Uterus (tissue), 4 donors: Measurements from ENCODE around the gene NACC2. TPM values are rescaled to one million over a fixed set of nuclear protein-coding genes. Genes with fewer than 3 reads are reported as not detected.

ENCODE experiments used
- DNase-seq, 2 donors: peaks; one replicate each; pipeline ENCODE4 v3.0.0-alpha.2; 2019 to 2020
- H3K27ac ChIP-seq, 2 donors: fragments of 200-600 bp; sonication (generic); 1 replicate in 1 of 2; 2 replicates in 1 of 2; pipeline ENCODE4 v1.5.1; 2016 to 2018
- H3K27me3 ChIP-seq, 2 donors: fragments of 200-600 bp; sonication (generic); one replicate each; pipeline ENCODE4 v1.5.1; 2018 to 2019; ENCODE audit warnings: control low read depth in 1 of 2
- H3K36me3 ChIP-seq, 2 donors: fragments of 200-600 bp; sonication (generic); one replicate each; pipeline ENCODE4 v1.5.1; 2019; ENCODE audit warnings: control low read depth in 1 of 2
- H3K4me1 ChIP-seq, 2 donors: fragments of 200-600 bp; sonication (generic); one replicate each; pipeline ENCODE4 v1.5.1; 2018 to 2019; ENCODE audit warnings: control low read depth in 1 of 2
- H3K4me3 ChIP-seq, 2 donors: fragments of 200-600 bp; sonication (generic); 1 replicate in 1 of 2; 2 replicates in 1 of 2; pipeline ENCODE4 v1.5.1; 2018 to 2019; ENCODE audit warnings: mild to moderate bottlenecking in 1 of 2
- H3K9me3 ChIP-seq, 2 donors: fragments of 200-600 bp; sonication (generic); one replicate each; pipeline ENCODE4 v1.5.1; 2019; ENCODE audit warnings: control low read depth in 1 of 2
- POLR2A ChIP-seq, 2 donors: fragments of 450-650 bp; IDR thresholded peaks; one replicate each; pipeline ENCODE4 v1.6.1; 2016; ENCODE audit warnings: antibody characterized with exemption in 2 of 2, mild to moderate bottlenecking in 1 of 2, moderate library complexity in 1 of 2
- intact Hi-C: fragments of 100-400 bp; cut with DNase I; formaldehyde crosslinking; loops from one replicate; pipeline ENCODE4 v1.15.1; 2023; ENCODE audit warnings: low total_unique reads
- total RNA-seq, 4 donors: library from RNA; depleted of rRNA in 3 of 4; stranded (reverse); fragments of >200 nt in 3 of 4; gene quantifications; one replicate each; pipeline versions ENCODE4 v1.1.0 to v1.2.4, GENCODE V29; 2014 to 2023
- TF ChIP-seq, protein P1 (sequence below), 4 experiments: fragments of 200-600 bp in 2 of 4; fragments of 450-650 bp in 2 of 4; sonication (generic) in 2 of 4; IDR thresholded peaks; one replicate each; pipeline ENCODE4 v1.5.1; 2016 to 2019; ENCODE audit warnings: antibody characterized with exemption in 4 of 4, mild to moderate bottlenecking in 2 of 4, moderate library complexity in 1 of 4
- donor health status: DM: yes; HTN: yes; CAD: no.

NACC2 gene
- total RNA-seq, 4 donors from 2014 or later = 8.2 to 57.5 (median 19.1) TPM

DNA sequence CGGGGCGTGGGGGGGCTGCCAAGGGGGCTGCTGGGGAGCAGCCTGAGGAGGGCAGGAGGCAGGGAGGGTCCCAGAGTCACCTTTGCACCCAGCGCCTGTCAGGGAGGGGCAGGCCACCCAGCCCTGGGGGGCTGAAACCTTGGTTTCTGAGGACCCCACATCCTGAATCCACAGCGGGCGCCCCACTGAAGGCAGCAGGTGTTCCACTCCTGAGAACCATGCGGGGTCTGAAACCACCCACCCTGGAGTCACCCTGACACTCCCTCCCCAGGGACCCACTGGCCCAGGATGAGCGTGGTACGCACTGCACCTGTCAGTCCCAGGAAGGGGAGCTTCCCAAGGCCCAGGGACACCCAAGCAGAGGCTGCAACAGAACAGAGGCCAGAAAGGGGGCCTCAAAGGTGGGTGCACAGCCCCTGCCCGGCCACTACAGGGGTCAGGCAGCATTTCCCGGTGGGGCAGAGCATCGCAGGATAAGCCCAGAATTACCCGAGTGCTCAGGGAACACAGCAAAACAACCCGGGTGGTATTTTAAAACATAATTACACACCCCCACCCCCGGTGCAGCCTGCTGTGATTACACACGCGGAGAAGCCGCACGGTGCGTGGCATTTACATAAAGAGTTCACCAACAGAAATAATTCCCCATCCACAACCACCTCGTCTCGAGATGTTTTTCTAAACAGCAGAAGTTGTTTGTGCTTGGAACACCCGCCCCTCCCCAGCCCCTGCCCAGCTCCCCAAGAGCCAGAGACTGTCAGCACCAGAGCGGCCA lies 76.6 kb downstream of the NACC2 start:
- DNase-seq = peak in 1 of 2 donors; percentile 13
- TF ChIP-seq, protein P1, sequence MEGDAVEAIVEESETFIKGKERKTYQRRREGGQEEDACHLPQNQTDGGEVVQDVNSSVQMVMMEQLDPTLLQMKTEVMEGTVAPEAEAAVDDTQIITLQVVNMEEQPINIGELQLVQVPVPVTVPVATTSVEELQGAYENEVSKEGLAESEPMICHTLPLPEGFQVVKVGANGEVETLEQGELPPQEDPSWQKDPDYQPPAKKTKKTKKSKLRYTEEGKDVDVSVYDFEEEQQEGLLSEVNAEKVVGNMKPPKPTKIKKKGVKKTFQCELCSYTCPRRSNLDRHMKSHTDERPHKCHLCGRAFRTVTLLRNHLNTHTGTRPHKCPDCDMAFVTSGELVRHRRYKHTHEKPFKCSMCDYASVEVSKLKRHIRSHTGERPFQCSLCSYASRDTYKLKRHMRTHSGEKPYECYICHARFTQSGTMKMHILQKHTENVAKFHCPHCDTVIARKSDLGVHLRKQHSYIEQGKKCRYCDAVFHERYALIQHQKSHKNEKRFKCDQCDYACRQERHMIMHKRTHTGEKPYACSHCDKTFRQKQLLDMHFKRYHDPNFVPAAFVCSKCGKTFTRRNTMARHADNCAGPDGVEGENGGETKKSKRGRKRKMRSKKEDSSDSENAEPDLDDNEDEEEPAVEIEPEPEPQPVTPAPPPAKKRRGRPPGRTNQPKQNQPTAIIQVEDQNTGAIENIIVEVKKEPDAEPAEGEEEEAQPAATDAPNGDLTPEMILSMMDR (IDR thresholded peaks at IDR 0.05) = no peak
- no peak for TF ChIP-seq POLR2A (IDR thresholded peaks at IDR 0.05)
- no peaks in the 10 kb centered on the region for H3K4me1 ChIP-seq
- H3K9me3 ChIP-seq = no peaks in the 10 kb centered on the region
- no peaks in the 10 kb centered on the region for H3K36me3 ChIP-seq
- no peaks in the 10 kb centered on the region for H3K27me3 ChIP-seq
- intact Hi-C loops = no loop called here
- no peak overlapping the region for H3K27ac ChIP-seq
- H3K4me3 ChIP-seq = no peak overlapping the region

DNA sequence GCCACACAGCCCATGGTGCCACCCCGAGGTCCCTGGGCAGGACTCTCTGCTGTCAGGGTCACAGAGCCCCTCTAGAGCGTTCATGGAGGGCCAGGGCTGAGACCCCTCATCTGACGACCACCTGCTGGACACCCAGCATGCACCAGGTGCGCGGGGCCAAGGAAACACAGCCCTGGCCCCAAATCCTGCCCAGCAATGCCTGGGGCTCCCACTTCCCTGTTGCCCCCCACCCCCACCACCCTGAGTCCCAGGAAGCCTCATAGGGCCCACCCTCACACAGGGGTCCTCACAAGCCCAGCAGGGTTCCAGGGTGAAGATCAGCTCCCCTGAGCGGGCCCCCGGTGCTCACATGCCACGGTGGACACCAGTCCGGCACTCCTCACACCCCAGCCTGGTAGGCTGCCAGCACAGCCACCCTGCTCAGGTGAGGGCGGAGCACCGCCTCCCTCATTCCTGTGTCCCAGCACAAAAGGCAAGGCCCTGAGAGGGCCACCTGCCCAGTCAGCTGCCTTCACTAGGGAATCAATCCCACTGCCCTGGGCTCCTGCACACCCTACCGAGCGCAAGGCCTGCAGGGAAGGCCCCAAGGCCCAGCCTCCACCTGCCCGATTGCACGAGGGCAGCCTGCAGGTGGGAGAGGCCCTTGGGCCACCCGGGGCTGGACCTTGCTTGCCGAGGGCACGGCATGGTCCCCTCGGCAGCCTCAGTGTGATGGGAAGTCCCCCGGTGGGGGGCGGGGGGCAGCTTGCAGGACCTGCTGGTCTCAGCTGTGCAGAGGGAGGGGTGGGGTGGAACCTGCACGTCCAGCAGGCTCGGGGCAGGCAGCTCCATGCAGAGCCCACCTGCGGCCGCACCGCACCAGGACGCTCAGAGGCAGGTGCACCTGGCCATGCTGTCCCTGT lies 77.5 kb downstream of the NACC2 start:
- intact Hi-C loops = no loop called here
- H3K27me3 ChIP-seq = no peaks in the 10 kb centered on the region
- H3K27ac ChIP-seq = no peak overlapping the region
- H3K9me3 ChIP-seq = no peaks in the 10 kb centered on the region
- H3K36me3 ChIP-seq = no peaks in the 10 kb centered on the region
- no peak for TF ChIP-seq POLR2A (IDR thresholded peaks at IDR 0.05)
- TF ChIP-seq, protein P1 (IDR thresholded peaks at IDR 0.05) = no peak
- H3K4me1 ChIP-seq = no peaks in the 10 kb centered on the region
- peak in 1 of 2 donors; percentile 13 for DNase-seq
- H3K4me3 ChIP-seq = no peak overlapping the region

DNA sequence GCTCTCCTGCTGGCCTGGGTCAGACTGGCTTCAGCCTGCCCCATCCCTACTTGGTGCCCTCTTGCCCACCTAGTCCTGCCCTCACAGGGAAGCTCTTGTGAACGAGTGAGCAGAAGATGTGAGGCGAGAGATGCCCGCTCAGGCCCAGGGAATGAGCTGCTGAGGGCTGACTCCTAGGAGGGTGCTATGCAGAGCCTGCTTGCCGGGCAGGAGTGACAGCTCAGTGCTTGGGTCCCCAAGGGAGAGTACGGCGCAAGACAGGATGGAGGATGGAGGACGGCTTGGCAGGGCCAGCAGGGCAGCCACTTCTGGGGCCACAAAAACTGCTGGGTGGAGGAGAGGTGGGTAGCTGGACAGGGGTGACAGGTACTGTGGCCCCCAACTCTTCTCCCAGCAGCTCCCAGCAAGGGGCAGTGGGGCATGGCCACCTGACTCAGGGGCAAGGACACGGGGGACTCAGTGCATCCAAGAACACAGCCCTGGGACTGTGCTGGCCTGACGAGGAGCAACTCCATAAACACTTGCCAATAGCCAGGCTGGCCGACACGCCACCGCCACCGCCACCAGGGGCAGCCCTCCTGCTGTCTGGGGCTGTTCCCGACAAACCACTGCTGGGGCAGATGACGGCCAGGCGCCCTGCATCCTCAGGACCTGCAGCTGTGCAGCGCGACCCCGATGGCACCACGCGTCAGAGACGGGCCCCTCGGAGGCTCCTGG lies 78.4 kb downstream of the NACC2 start:
- no peaks in the 10 kb centered on the region for H3K9me3 ChIP-seq
- peak in 1 of 2 donors; percentile 9 for DNase-seq
- H3K4me1 ChIP-seq = no peaks in the 10 kb centered on the region
- H3K27ac ChIP-seq = no peak overlapping the region
- TF ChIP-seq, protein P1 (IDR thresholded peaks at IDR 0.05) = no peak
- TF ChIP-seq POLR2A (IDR thresholded peaks at IDR 0.05) = no peak
- intact Hi-C loops = no loop called here
- H3K27me3 ChIP-seq = no peaks in the 10 kb centered on the region
- H3K36me3 ChIP-seq = no peaks in the 10 kb centered on the region
- no peak overlapping the region for H3K4me3 ChIP-seq

DNA sequence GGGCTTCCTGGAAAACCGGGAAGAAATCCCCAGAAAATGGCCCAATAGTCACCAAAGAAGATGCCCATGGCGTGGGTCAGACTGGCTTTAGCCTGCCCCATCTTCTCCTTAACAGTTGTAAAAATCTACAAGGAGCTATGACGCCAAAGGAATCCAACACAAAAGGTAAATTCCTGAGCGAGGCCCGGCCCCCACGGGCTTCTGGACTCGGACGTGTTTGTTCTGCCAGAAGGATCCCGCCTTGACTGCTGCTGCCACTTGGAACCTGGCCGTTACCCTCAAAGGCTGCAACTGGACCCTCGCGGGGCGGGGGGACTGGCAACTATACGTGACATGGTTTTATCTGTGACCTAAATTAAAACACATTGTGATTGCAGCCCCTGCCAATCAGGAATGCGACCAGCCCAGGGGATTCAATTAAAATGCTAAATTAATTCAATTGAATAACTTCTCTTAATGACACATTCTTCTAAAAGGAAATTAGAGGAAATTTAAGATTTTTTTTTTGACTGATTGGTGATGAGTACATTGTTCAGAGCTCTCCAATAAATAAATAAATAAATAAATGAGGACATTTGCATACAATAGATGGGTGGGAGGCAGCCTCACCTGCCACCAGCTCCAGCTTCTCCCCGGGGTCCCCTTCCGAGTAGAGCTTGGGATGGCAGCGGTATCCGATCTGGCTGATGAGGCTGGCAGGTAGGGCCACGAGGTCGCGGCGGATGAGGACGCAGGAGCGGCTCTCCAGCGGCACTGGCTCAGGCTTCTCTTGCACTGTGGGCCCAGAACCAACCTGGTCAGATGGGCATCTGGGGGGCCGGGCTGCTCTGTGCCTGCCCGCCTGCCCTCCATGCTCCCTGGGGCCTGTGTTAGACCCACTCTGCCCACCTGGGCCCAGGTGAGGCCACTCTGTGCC lies 79.2 kb downstream of the NACC2 start:
- no peaks in the 10 kb centered on the region for H3K4me1 ChIP-seq
- no peak overlapping the region for H3K27ac ChIP-seq
- intact Hi-C loops = no loop called here

More for the DNA sequence above, 79.2 kb downstream of the NACC2 start:
- Histone ChIP-seq H3K36me3 (no peaks in the 10 kb centered on the region), H3K9me3 (no peaks in the 10 kb centered on the region), H3K4me3 (no peak overlapping the region), H3K27me3 (no peaks in the 10 kb centered on the region)
- DNase-seq = peak in 1 of 2 donors; percentile 14
- TF ChIP-seq, protein P1 (IDR thresholded peaks at IDR 0.05) = no peak
- no peak for TF ChIP-seq POLR2A (IDR thresholded peaks at IDR 0.05)
